NB4 (cell line): ENCODE data around the gene PMEL.
"Not testable (repeated sequence)": the region's sequence is repeated elsewhere in the genome, so short reads cannot be mapped to it uniquely, and the experiment has no call there.

Source experiments
- POLR2A ChIP-seq: IDR thresholded peaks from 2 replicates; pipeline ENCODE4 v1.6.1; 2011; ENCODE audit warnings: mild to moderate bottlenecking; ENCODE audit not compliant: insufficient read length; ENCODE audit errors: extremely low read depth
- TF ChIP-seq, protein P1 (sequence below): IDR thresholded peaks from one replicate; pipeline ENCODE4 v1.5.1; 2012; ENCODE audit warnings: low read depth, low read length

- TF ChIP-seq, protein P1, sequence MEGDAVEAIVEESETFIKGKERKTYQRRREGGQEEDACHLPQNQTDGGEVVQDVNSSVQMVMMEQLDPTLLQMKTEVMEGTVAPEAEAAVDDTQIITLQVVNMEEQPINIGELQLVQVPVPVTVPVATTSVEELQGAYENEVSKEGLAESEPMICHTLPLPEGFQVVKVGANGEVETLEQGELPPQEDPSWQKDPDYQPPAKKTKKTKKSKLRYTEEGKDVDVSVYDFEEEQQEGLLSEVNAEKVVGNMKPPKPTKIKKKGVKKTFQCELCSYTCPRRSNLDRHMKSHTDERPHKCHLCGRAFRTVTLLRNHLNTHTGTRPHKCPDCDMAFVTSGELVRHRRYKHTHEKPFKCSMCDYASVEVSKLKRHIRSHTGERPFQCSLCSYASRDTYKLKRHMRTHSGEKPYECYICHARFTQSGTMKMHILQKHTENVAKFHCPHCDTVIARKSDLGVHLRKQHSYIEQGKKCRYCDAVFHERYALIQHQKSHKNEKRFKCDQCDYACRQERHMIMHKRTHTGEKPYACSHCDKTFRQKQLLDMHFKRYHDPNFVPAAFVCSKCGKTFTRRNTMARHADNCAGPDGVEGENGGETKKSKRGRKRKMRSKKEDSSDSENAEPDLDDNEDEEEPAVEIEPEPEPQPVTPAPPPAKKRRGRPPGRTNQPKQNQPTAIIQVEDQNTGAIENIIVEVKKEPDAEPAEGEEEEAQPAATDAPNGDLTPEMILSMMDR = not testable (repeated sequence)
- not testable (repeated sequence) for TF ChIP-seq POLR2A
Measured at GRCh38 chr12:55981882-55982281, 16.0 kb upstream of the PMEL start.
